H1 (cell line): ENCODE results near the gene CAPN1. TPM values are rescaled to one million over a fixed set of nuclear protein-coding genes. Genes with fewer than 3 reads are reported as not detected.
A peak's percentile ranks its signal among the peaks of the same experiment; 100 is the strongest.

Experiments used
- ASH2L ChIP-seq: fragments of 200-600, 300-600 bp; sonication (generic); IDR thresholded peaks from one replicate; pipeline ENCODE4 v1.7.1; 2017; ENCODE audit warnings: low read length
- BACH1 ChIP-seq: IDR thresholded peaks from 2 replicates; pipeline ENCODE4 v1.6.1; 2012; ENCODE audit warnings: low read length, improper control_type of control experiment
- CBX5 ChIP-seq: fragments of 300-800, 300-1000 bp; sonication (generic); IDR thresholded peaks from 2 replicates; pipeline ENCODE4 v1.7.1; 2016; ENCODE audit warnings: antibody characterized with exemption, low read length, low read depth
- GABPA ChIP-seq: IDR thresholded peaks from 2 replicates; pipeline ENCODE4 v1.6.1; 2011; ENCODE audit warnings: mild to moderate bottlenecking, low read length, moderate library complexity, borderline replicate concordance; ENCODE audit not compliant: insufficient read depth
- GTF2F1 ChIP-seq: IDR thresholded peaks from 2 replicates; pipeline ENCODE4 v1.6.1; 2012; ENCODE audit warnings: low read depth, low read length, improper control_type of control experiment, borderline replicate concordance
- HDAC6 ChIP-seq: IDR thresholded peaks from one replicate; pipeline ENCODE4 v1.7.1; 2012; ENCODE audit warnings: low read depth, mild to moderate bottlenecking, inconsistent platforms, low read length, moderate library complexity
- KDM4A ChIP-seq: IDR thresholded peaks from one replicate; pipeline ENCODE4 v1.7.1; 2012; ENCODE audit warnings: low read depth, mild to moderate bottlenecking, moderate library complexity, low read length, inconsistent platforms; ENCODE audit not compliant: severe bottlenecking
- KDM5A ChIP-seq: fragments of 200-600 bp; IDR thresholded peaks from 2 replicates; pipeline ENCODE4 v1.7.1; 2012; ENCODE audit warnings: mild to moderate bottlenecking, low read length, inconsistent platforms, mixed read lengths
- PHF8 ChIP-seq: fragments of 200-600 bp; sonication (generic); conservative IDR thresholded peaks from 2 replicates; pipeline ENCODE4 v1.7.1; 2012; ENCODE audit warnings: low read depth, mild to moderate bottlenecking, inconsistent platforms, low read length, moderate library complexity
- POLR2A ChIP-seq, 2 experiments: IDR thresholded peaks; 1 replicate in 1 of 2; 2 replicates in 1 of 2; pipeline ENCODE4 v1.6.1; 2011; ENCODE audit warnings: low read depth in 2 of 2, low read length in 2 of 2, mild to moderate bottlenecking in 2 of 2; ENCODE audit errors: control extremely low read depth in 1 of 2
- RFX5 ChIP-seq: IDR thresholded peaks from 2 replicates; pipeline ENCODE4 v1.6.1; 2011; ENCODE audit warnings: low read depth, low read length, improper control_type of control experiment, borderline replicate concordance
- RXRA ChIP-seq: IDR thresholded peaks from 2 replicates; pipeline ENCODE4 v1.6.1; 2011; ENCODE audit warnings: low read depth, mild to moderate bottlenecking, low read length, moderate library complexity; ENCODE audit not compliant: insufficient read depth
- TAF1 ChIP-seq: IDR thresholded peaks from 2 replicates; pipeline ENCODE4 v1.6.1; 2011; ENCODE audit warnings: mild to moderate bottlenecking, low read depth, low read length
- TAF7 ChIP-seq: optimal IDR thresholded peaks from 2 replicates; pipeline ENCODE3; 2011; ENCODE audit warnings: low read depth, mild to moderate bottlenecking, inconsistent platforms, low read length, moderate library complexity, borderline replicate concordance
- TBP ChIP-seq: IDR thresholded peaks from 2 replicates; pipeline ENCODE4 v1.6.1; 2011; ENCODE audit warnings: low read depth, low read length, improper control_type of control experiment
- polyA plus RNA-seq, 7 experiments: library from polyadenylated mRNA; depleted of rRNA in 3 of 7; stranded (reverse) in 5 of 7; unstranded in 2 of 7; fragments of >200 nt in 5 of 7; fragments of 200-250 nt in 2 of 7; gene quantifications; 1 replicate in 5 of 7; 2 replicates in 1 of 7; 4 replicates in 1 of 7; pipeline versions ENCODE4 v1.2.1 to v1.2.3, GENCODE V29; 2011 to 2013; ENCODE audit warnings: missing spikeins in 2 of 7, mixed read lengths in 2 of 7
- total RNA-seq: library from RNA; stranded (reverse); fragmentation: NEBNext Ultra II Directional; extraction: Animal tissue kit (Norgen Biotek cat#: 25700); gene quantifications from 2 replicates; pipeline ENCODE4 v1.2.1, GENCODE V29; 2021
- TF ChIP-seq, protein P1 (sequence below), 3 experiments: IDR thresholded peaks; 1 replicate in 2 of 3; 2 replicates in 1 of 3; pipeline versions ENCODE4 v1.5.1 to v1.6.1; 2011; ENCODE audit warnings: low read length in 3 of 3, mild to moderate bottlenecking in 3 of 3, inconsistent platforms in 2 of 3, low read depth in 1 of 3, moderate library complexity in 1 of 3; ENCODE audit not compliant: insufficient read depth in 1 of 3; ENCODE audit errors: control extremely low read depth in 1 of 3
- TF ChIP-seq, protein P2 (sequence below): IDR thresholded peaks from 2 replicates; pipeline ENCODE4 v1.6.1; 2011; ENCODE audit warnings: low read depth, mild to moderate bottlenecking, low read length; ENCODE audit not compliant: insufficient read depth
- TF ChIP-seq, protein P3 (sequence below): IDR thresholded peaks from 2 replicates; pipeline ENCODE4 v1.6.1; 2012; ENCODE audit warnings: low read length, inconsistent platforms
- TF ChIP-seq, protein P4 (sequence below): IDR thresholded peaks from 2 replicates; pipeline ENCODE4 v1.6.1; 2011; ENCODE audit warnings: low read length, improper control_type of control experiment

The CAPN1 gene
- total and polyA plus RNA-seq, 2 of the 8 experiments (the other 6 are each of a cell fraction or from before 2014, with no cell fraction given) = 194 to 233 TPM

DNA sequence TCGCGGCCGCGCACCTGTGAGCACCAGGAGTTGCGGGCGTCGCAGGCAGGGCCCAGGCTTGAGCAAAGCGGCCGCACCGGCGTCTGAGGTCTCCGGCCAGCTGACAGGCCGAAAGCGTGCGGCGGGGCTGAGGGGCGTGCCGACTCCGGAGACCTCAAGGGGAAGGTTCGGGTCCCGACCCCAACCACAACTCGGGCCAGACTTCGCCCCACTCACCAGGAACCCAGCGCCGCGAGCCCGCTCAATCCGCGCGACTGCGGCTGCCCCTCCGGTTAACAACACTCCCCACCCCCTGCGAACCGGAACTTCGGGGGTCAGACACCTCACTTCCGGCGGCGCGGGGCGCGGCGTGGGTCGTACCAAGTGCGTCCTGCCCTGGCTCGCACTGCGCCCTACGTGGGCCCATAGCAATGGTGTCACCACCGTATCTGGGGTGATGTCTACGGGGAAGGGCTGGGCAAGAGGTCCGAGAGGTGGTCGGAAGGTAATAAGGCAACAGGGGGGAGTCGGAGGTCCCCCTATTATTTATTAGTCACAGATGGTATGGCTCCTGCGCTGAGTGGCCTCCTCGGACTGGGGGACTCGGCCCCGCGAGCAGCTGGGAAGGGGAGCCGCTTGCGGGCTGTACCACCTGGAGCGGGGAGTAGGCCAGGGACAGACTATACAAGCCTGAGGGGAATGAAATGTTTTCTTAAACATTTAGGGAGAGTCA, 47.3 kb upstream of the CAPN1 start, which contains the start of gene SYVN1 (continued):
- TF ChIP-seq KDM4A (peak; percentile 72), PHF8 (peak; percentile 87), BACH1 (no peak), CBX5 (no peak), RXRA (no peak), KDM5A (no peak), TAF7 (no peak), TAF1 (peak; percentile 66), GABPA (peak; percentile 92), GTF2F1 (no peak), POLR2A (IDR thresholded peaks at IDR 0.05; ENCODE audit: control extremely low read depth in 1 of 2, low read depth in 2 of 2, low read length in 2 of 2) (no peak; a peak in 1 of 3 replicates), RFX5 (no peak), TBP (no peak), HDAC6 (no peak), ASH2L (no peak)
- TF ChIP-seq, protein P1, sequence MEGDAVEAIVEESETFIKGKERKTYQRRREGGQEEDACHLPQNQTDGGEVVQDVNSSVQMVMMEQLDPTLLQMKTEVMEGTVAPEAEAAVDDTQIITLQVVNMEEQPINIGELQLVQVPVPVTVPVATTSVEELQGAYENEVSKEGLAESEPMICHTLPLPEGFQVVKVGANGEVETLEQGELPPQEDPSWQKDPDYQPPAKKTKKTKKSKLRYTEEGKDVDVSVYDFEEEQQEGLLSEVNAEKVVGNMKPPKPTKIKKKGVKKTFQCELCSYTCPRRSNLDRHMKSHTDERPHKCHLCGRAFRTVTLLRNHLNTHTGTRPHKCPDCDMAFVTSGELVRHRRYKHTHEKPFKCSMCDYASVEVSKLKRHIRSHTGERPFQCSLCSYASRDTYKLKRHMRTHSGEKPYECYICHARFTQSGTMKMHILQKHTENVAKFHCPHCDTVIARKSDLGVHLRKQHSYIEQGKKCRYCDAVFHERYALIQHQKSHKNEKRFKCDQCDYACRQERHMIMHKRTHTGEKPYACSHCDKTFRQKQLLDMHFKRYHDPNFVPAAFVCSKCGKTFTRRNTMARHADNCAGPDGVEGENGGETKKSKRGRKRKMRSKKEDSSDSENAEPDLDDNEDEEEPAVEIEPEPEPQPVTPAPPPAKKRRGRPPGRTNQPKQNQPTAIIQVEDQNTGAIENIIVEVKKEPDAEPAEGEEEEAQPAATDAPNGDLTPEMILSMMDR (IDR thresholded peaks at IDR 0.05; ENCODE audit: control extremely low read depth in 1 of 3, insufficient read depth in 1 of 3, low read depth in 1 of 3, low read length in 3 of 3) = no peak
- TF ChIP-seq, protein P2, sequence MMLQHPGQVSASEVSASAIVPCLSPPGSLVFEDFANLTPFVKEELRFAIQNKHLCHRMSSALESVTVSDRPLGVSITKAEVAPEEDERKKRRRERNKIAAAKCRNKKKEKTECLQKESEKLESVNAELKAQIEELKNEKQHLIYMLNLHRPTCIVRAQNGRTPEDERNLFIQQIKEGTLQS = no peak
- TF ChIP-seq, protein P3, sequence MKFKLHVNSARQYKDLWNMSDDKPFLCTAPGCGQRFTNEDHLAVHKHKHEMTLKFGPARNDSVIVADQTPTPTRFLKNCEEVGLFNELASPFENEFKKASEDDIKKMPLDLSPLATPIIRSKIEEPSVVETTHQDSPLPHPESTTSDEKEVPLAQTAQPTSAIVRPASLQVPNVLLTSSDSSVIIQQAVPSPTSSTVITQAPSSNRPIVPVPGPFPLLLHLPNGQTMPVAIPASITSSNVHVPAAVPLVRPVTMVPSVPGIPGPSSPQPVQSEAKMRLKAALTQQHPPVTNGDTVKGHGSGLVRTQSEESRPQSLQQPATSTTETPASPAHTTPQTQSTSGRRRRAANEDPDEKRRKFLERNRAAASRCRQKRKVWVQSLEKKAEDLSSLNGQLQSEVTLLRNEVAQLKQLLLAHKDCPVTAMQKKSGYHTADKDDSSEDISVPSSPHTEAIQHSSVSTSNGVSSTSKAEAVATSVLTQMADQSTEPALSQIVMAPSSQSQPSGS = 0 out of 2 replicates have a peak, but pooled peaks have one; percentile 27
- TF ChIP-seq, protein P4, sequence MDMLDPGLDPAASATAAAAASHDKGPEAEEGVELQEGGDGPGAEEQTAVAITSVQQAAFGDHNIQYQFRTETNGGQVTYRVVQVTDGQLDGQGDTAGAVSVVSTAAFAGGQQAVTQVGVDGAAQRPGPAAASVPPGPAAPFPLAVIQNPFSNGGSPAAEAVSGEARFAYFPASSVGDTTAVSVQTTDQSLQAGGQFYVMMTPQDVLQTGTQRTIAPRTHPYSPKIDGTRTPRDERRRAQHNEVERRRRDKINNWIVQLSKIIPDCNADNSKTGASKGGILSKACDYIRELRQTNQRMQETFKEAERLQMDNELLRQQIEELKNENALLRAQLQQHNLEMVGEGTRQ = no peak
